OCI-LY7 (cell line): Measurements from ENCODE around the gene LAMC1. TPM values are rescaled to one million over a fixed set of nuclear protein-coding genes. Genes with fewer than 3 reads are reported as not detected.

Experiments
- BruUV-seq: library from RNA; stranded (reverse); fragments of 400-500 nt; replicated peaks from 2 replicates; lab custom pipeline; 2021; lab: Mats Ljungman, UMichigan
- CTCF ChIA-PET: fragments of 300-600 bp; sonication (Branson Sonifier 250); formaldehyde crosslinking; loops from one replicate; lab custom pipeline; 2022; ENCODE audit warnings: antibody characterized with exemption; ENCODE audit not compliant: unreplicated experiment; lab: Charles Lee
- POLR2A ChIA-PET: fragments of 300-600 bp; sonication (Branson Sonifier 250); formaldehyde crosslinking; loops from one replicate; lab custom pipeline; 2022; ENCODE audit warnings: antibody characterized with exemption; lab: Charles Lee
- DNase-seq: peaks from one replicate; pipeline ENCODE4 v3.0.0-alpha.2; 2015; ENCODE audit warnings: low spot score
- H2AFZ ChIP-seq: fragments of 200-600 bp; sonication (generic), shearing (Covaris generic); 2 replicates; pipeline ENCODE4 v1.6.1; 2014; ENCODE audit warnings: mild to moderate bottlenecking, antibody characterized with exemption, low read length, moderate library complexity
- H3K27ac ChIP-seq: fragments of 200-600 bp; sonication (generic); 2 replicates; pipeline ENCODE4 v1.5.1; 2014; ENCODE audit warnings: mixed run types, low read depth, mild to moderate bottlenecking, moderate library complexity, low read length, inconsistent platforms; ENCODE audit not compliant: poor library complexity, severe bottlenecking
- H3K36me3 ChIP-seq: fragments of 200-600 bp; sonication (generic); 2 replicates; pipeline ENCODE4 v1.6.1; 2014; ENCODE audit warnings: mild to moderate bottlenecking, antibody characterized with exemption, low read length, moderate library complexity, mixed read lengths; ENCODE audit not compliant: insufficient read depth
- H3K4me1 ChIP-seq: fragments of 200-600 bp; sonication (generic); 2 replicates; pipeline ENCODE4 v1.5.1; 2014; ENCODE audit warnings: mild to moderate bottlenecking, low read length; ENCODE audit not compliant: insufficient read depth, poor library complexity, severe bottlenecking
- H3K4me2 ChIP-seq: fragments of 200-600 bp; sonication (generic); 2 replicates; pipeline ENCODE4 v1.6.1; 2014; ENCODE audit warnings: mild to moderate bottlenecking, low read length
- H3K4me3 ChIP-seq: fragments of 200-600 bp; sonication (generic); 2 replicates; pipeline ENCODE4 v1.5.1; 2014; ENCODE audit warnings: mild to moderate bottlenecking, low read depth, low read length; ENCODE audit not compliant: poor library complexity, severe bottlenecking
- H3K79me2 ChIP-seq: fragments of 200-600 bp; sonication (generic); 2 replicates; pipeline ENCODE4 v1.6.1; 2016; ENCODE audit warnings: low read depth, mild to moderate bottlenecking, low read length, moderate library complexity, mixed read lengths; ENCODE audit not compliant: insufficient read depth
- H3K9me2 ChIP-seq: fragments of 200-600 bp; sonication (generic); 2 replicates; pipeline ENCODE4 v1.6.1; 2016; ENCODE audit warnings: mild to moderate bottlenecking, low read length, mixed read lengths; ENCODE audit not compliant: insufficient read depth
- H3K9me3 ChIP-seq: fragments of 200-600 bp; sonication (generic); 2 replicates; pipeline ENCODE4 v1.6.1; 2014; ENCODE audit warnings: mild to moderate bottlenecking, mixed run types, low read length, mixed read lengths
- H4K20me1 ChIP-seq: fragments of 200-600 bp; sonication (generic); 2 replicates; pipeline ENCODE4 v1.6.1; 2014; ENCODE audit warnings: mild to moderate bottlenecking, antibody characterized with exemption, low read length, moderate library complexity, mixed read lengths; ENCODE audit not compliant: insufficient read depth
- EZH2phosphoT487 ChIP-seq: fragments of 200-600 bp; sonication (generic); IDR thresholded peaks from 2 replicates; pipeline ENCODE4 v1.6.1; 2018; ENCODE audit warnings: low read depth, borderline replicate concordance, mild to moderate bottlenecking, mixed run types, antibody characterized with exemption, low read length, moderate library complexity, mixed read lengths
- intact Hi-C: fragments of 100-400 bp; cut with micrococcal nuclease; formaldehyde crosslinking; loops from one replicate; pipeline ENCODE4 v1.10.0; 2022; ENCODE audit not compliant: unreplicated experiment
- total RNA-seq, 2 experiments: library from RNA; depleted of rRNA in 1 of 2; stranded (reverse); fragments of >200 nt in 1 of 2; shearing (Covaris generic) in 1 of 2; gene quantifications; 2 replicates each; pipeline ENCODE4 v1.2.3, GENCODE V29; 2014 to 2022
- TF ChIP-seq, protein P1 (sequence below): fragments of 200-600 bp; sonication (generic); conservative IDR thresholded peaks from 2 replicates; pipeline ENCODE4 v1.5.1; 2014; ENCODE audit warnings: mild to moderate bottlenecking, antibody characterized with exemption, low read length, moderate library complexity, mixed read lengths

LAMC1 gene
- total RNA-seq, 2 experiments from 2014 or later, result 24.2 to 42.1 TPM

DNA sequence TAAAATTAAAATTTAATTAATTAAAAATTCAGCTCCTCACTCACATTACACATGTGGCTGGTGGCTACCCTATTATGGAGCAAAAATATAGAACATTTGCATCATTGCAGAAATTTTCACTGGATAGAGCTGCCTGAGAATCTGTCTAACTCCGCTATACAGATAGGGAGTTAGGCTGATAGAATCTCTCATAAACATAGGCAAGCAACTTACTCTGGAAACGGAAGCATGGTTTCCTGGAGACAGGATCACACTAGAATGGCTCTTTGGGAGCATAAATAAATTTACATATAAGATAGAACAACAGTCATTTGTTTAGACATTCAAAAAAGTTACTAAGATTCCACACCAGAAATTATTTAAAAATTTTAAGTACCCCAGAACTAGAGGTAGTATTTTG is 150.6 kb downstream of the LAMC1 start:
- Histone ChIP-seq H2AFZ (no peak overlapping the region), H3K27ac (no peak overlapping the region), H3K9me2 (no peaks in the 10 kb centered on the region), H3K9me3 (no peaks in the 10 kb centered on the region), H3K79me2 (no peaks in the 10 kb centered on the region), H3K4me2 (no peak overlapping the region), H4K20me1 (no peaks in the 10 kb centered on the region), H3K4me3 (no peak overlapping the region), H3K36me3 (no peaks in the 10 kb centered on the region), H3K4me1 (no peaks in the 10 kb centered on the region)
- no TSS peak for BruUV-seq
- TF ChIP-seq, protein P1, sequence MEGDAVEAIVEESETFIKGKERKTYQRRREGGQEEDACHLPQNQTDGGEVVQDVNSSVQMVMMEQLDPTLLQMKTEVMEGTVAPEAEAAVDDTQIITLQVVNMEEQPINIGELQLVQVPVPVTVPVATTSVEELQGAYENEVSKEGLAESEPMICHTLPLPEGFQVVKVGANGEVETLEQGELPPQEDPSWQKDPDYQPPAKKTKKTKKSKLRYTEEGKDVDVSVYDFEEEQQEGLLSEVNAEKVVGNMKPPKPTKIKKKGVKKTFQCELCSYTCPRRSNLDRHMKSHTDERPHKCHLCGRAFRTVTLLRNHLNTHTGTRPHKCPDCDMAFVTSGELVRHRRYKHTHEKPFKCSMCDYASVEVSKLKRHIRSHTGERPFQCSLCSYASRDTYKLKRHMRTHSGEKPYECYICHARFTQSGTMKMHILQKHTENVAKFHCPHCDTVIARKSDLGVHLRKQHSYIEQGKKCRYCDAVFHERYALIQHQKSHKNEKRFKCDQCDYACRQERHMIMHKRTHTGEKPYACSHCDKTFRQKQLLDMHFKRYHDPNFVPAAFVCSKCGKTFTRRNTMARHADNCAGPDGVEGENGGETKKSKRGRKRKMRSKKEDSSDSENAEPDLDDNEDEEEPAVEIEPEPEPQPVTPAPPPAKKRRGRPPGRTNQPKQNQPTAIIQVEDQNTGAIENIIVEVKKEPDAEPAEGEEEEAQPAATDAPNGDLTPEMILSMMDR, result no peak
- TF ChIP-seq EZH2phosphoT487, result no peak
- intact Hi-C loops, result no loop called here
- CTCF ChIA-PET, result no interaction called here
- DNase-seq, result no peak
- POLR2A ChIA-PET, result interaction anchor here (1.1 kb wide), 1 partner anchor 30 kb away, joined by 3 read pairs; no protein-coding TSS in a partner anchor

DNA sequence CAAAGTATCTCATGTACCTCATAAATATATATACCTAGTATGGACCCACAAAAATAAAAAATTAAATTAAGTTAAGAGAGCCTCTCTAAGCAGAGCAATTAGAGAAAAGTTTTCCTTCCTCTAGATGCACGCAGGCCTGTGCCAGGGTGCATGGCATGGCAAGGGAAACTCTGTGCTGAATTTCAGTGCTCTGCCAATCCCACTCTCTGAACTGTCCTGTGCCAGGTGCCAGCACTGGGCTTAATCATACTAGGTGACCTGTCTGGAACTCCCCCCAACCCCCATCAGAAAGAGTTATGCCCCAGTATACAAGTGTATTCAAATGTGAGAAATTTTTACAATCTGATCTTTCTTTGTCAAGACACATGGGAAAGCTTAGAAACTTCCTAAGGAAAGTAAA is 152.4 kb downstream of the LAMC1 start:
- ChIA-PET POLR2A (no interaction called here), CTCF (no interaction called here)
- no peaks in the 10 kb centered on the region for H3K9me2 ChIP-seq
- TF ChIP-seq, protein P1, result no peak
- no peak for TF ChIP-seq EZH2phosphoT487
- intact Hi-C loops, result no loop called here
- no peaks in the 10 kb centered on the region for H3K9me3 ChIP-seq
- no peak overlapping the region for H2AFZ ChIP-seq
- H3K4me3 ChIP-seq, result no peak overlapping the region
- no peaks in the 10 kb centered on the region for H3K36me3 ChIP-seq
- H3K27ac ChIP-seq, result no peak overlapping the region
- no peak overlapping the region for H3K4me2 ChIP-seq
- H3K4me1 ChIP-seq, result no peaks in the 10 kb centered on the region
- DNase-seq, result no peak
- BruUV-seq, result no TSS peak
- no peaks in the 10 kb centered on the region for H3K79me2 ChIP-seq
- H4K20me1 ChIP-seq, result no peaks in the 10 kb centered on the region

- CTCF ChIA-PET, result no interaction called here
- Histone ChIP-seq H4K20me1 (no peaks in the 10 kb centered on the region), H3K36me3 (no peaks in the 10 kb centered on the region), H3K9me3 (no peaks in the 10 kb centered on the region), H3K4me1 (no peaks in the 10 kb centered on the region), H2AFZ (no peak overlapping the region), H3K27ac (no peak overlapping the region), H3K4me2 (no peak overlapping the region), H3K4me3 (no peak overlapping the region), H3K9me2 (no peaks in the 10 kb centered on the region), H3K79me2 (no peaks in the 10 kb centered on the region)
- POLR2A ChIA-PET, result no interaction called here
- DNase-seq, result no peak
- no TSS peak for BruUV-seq
- intact Hi-C loops, result no loop called here
- TF ChIP-seq, protein P1, result no peak
- no peak for TF ChIP-seq EZH2phosphoT487
Measured at GRCh38 chr1:183178545-183178944, 155.3 kb downstream of the LAMC1 start.
